GM12872 (cell line): ENCODE data around the gene LCT.

Source experiments
- CTCF ChIP-seq: IDR thresholded peaks from 3 replicates; pipeline ENCODE4 v1.5.1; 2011; ENCODE audit warnings: low read depth, mild to moderate bottlenecking, low read length, moderate library complexity; ENCODE audit not compliant: insufficient read depth

The LCT gene

GRCh38 chr2:135776367-135776766 is 60.6 kb downstream of the LCT start:
- no peak for TF ChIP-seq CTCF

GRCh38 chr2:135775420-135775819 is 61.6 kb downstream of the LCT start:
- no peak for TF ChIP-seq CTCF

- TF ChIP-seq CTCF: no peak
Measured at GRCh38 chr2:135773917-135774316, 63.1 kb downstream of the LCT start.

GRCh38 chr2:135773319-135773718 is 63.7 kb downstream of the LCT start:
- no peak for TF ChIP-seq CTCF

GRCh38 chr2:135768863-135769262 is 68.1 kb downstream of the LCT start:
- TF ChIP-seq CTCF: no peak

GRCh38 chr2:135762530-135762929 is 74.5 kb downstream of the LCT start:
- no peak for TF ChIP-seq CTCF

GRCh38 chr2:135762022-135762421 is 75.0 kb downstream of the LCT start:
- TF ChIP-seq CTCF: no peak

GRCh38 chr2:135756692-135757091 is 80.3 kb downstream of the LCT start:
- TF ChIP-seq CTCF: no peak
